ENCODE results near the gene POLR1D.

DNA sequence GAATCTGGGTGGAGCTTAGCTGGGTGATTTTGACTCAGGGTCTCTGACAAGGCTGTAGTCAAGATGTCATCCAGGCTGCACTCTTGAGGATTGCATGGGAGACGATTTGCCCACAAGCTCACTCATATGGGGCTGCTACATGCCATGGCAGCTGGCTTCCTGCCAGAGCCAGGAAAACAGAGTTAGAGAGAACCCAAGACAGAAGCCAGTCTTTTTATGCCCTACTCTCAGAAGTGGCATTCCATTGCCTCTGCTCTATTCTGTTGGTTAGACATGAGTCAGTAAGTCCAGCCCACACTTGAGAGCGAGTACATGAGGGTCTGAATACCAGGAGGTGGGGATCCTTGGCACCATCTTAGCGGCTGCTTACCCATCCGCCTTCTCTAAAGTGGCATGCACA, 9.5 kb downstream of the POLR1D start:
- TF ChIP-seq, protein P1, sequence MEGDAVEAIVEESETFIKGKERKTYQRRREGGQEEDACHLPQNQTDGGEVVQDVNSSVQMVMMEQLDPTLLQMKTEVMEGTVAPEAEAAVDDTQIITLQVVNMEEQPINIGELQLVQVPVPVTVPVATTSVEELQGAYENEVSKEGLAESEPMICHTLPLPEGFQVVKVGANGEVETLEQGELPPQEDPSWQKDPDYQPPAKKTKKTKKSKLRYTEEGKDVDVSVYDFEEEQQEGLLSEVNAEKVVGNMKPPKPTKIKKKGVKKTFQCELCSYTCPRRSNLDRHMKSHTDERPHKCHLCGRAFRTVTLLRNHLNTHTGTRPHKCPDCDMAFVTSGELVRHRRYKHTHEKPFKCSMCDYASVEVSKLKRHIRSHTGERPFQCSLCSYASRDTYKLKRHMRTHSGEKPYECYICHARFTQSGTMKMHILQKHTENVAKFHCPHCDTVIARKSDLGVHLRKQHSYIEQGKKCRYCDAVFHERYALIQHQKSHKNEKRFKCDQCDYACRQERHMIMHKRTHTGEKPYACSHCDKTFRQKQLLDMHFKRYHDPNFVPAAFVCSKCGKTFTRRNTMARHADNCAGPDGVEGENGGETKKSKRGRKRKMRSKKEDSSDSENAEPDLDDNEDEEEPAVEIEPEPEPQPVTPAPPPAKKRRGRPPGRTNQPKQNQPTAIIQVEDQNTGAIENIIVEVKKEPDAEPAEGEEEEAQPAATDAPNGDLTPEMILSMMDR (IDR thresholded peaks at IDR 0.05) = no peak
- no peak for TF ChIP-seq EP300 (IDR thresholded peaks at IDR 0.05)
- no peak for TF ChIP-seq POLR2A (IDR thresholded peaks at IDR 0.05)
- no peak for TF ChIP-seq POLR2AphosphoS5 (IDR thresholded peaks at IDR 0.05)
